GM18873 (cell line): ENCODE data around the gene AP1G2.
"Not testable (repeated sequence)": the region's sequence is repeated elsewhere in the genome, so short reads cannot be mapped to it uniquely, and the experiment has no call there.

Source experiments
- ATAC-seq: cut with Tn5 transposase; IDR thresholded peaks from one replicate; pipeline ENCODE4 v1.9.1; 2021; ENCODE audit warnings: mild to moderate bottlenecking, moderate library complexity, moderate number of reproducible peaks; ENCODE audit not compliant: unreplicated experiment, low FRiP score

The AP1G2 gene

GRCh38 chr14:23567186-23568020, at the start of gene AP1G2:
Gene AP1G2, minus strand, starts transcription at chr14:23567791. Its CDS starts 477 bp downstream, at chr14:23567314.
- peak; percentile 80 for ATAC-seq

DNA sequence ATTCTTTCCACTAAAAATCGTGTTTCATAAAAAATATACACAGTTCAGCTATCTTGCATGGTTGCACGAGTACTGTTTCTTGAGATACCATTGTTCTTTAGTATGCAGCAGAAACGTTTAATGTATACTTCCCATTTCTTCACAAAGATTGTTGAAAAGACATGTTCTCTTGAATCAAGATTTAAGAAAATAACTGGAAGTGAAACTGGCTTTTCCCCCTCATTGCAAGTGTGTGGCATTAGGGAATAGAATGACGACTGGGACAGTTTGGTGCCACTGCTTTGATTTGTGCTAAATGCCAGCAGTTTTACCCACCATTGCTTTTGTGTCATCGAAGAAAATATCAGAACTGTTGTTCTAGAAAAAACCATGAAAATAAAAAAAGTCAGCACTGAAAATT, 48.3 kb upstream of the AP1G2 start:
- ATAC-seq = no peak

- no peak for ATAC-seq
Observed at GRCh38 chr14:23614395-23614828, 46.8 kb upstream of the AP1G2 start.

GRCh38 chr14:23613242-23614070, 45.9 kb upstream of the AP1G2 start:
- no peak for ATAC-seq

DNA sequence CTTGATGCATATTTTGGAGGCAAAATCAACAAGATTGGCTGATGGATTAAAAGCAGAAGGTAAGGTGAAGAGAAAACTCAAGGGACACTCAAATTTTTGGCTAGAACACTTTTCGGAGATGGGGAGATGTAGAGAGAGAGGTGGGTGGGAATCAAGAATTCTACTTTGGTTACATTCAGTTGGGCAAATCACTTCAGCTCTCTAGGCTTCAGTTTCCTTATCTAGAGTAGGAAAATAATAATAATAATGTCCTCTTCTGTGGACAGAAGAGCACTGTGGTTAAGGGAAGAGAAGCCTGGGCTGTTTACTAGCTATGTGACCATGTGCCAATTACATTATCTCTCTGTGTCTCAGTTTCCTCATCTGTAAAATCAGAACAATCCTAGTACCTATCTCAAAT, 45.2 kb upstream of the AP1G2 start:
- ATAC-seq = no peak

DNA sequence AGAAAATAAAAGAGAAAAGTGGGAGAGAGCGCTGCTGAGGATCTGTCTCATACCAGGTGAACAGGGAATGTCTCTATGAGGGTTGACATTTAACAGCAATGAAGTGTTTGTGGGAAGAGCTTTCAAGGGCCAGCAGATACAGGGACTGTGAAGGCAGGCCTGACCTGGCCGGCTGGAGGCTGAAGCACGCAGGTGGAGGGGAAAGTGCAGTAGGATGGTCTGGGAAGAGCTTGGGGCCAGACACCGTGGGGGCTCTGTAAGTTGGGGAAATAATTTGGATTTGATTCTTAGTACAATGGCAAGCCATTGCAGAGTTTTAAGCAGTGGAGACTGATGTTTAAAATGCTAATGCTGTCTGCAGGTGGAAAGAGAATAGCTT, 44.8 kb upstream of the AP1G2 start:
- no peak for ATAC-seq

DNA sequence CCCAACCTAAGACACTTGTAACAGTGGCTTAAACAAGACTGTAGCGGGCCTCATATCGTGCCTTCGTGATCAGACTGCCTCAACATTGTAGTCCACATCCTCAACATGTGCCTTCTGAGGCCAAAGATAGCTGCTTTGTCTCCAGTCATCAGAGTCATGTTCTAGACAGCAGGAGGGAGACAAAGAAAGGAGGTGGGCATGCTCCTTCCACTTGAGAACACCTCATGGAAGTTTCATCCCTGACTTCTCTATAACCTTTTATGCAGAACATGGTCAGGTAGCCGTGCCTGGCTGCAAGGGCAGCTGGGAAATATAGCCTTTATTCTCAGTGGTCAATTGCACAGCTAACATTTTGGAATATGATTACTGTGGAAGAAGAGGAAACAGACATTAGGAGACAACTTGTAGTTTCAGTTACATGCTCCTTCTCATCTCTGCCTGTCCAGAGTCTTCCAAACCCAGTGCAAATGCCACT, 43.3 kb upstream of the AP1G2 start:
- ATAC-seq = no peak

GRCh38 chr14:23610090-23610814, 42.7 kb upstream of the AP1G2 start:
- ATAC-seq = no peak

- ATAC-seq = not testable (repeated sequence)
Observed at GRCh38 chr14:23609411-23610089, 42.0 kb upstream of the AP1G2 start.

GRCh38 chr14:23609001-23609400, 41.4 kb upstream of the AP1G2 start:
- no peak for ATAC-seq

- no peak for ATAC-seq
Observed at GRCh38 chr14:23608454-23608853, 40.9 kb upstream of the AP1G2 start.

- peak; percentile 78 for ATAC-seq
Observed at GRCh38 chr14:23605931-23606585, 38.5 kb upstream of the AP1G2 start.

- no peak for ATAC-seq
Observed at GRCh38 chr14:23604675-23605170, 37.1 kb upstream of the AP1G2 start.

DNA sequence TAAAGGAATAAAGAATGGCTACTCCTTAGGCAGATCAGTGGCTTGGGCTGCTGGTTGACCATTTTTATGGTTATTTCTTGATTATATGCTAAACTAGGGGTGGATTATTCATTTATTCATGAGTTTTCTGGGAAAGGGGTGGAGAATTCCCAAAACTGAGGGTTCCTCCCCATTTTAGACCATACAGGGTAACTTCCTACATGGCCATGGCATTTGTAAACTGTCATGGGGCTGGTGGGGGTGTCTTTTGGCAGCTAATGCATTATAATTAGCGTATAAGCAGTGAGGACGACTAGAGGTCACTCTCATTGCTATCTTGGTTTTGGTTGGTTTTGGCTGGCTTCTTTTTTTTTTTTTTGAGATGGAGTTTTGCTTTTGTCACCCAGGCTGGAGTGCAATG, 36.6 kb upstream of the AP1G2 start:
- no peak for ATAC-seq

DNA sequence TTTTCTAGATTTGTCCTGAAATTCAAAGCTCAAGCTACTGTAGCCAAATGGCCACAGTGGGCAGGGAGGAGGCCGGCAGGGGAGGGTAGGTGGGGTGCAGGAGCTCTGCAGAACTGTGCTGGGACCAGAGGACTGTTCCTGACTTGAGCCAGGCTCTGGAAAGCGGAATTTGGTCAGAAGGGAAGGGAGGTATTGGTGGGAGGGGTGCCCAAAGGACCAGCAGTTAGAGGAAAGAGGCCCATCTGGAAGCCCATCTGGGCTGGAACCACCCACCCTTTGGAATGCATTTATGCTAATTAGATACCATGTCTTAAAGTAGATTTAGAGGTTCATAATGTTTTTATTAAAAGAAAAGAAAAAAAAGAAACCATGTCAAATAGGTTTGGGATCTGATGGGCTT, 35.5 kb upstream of the AP1G2 start:
- ATAC-seq = no peak

DNA sequence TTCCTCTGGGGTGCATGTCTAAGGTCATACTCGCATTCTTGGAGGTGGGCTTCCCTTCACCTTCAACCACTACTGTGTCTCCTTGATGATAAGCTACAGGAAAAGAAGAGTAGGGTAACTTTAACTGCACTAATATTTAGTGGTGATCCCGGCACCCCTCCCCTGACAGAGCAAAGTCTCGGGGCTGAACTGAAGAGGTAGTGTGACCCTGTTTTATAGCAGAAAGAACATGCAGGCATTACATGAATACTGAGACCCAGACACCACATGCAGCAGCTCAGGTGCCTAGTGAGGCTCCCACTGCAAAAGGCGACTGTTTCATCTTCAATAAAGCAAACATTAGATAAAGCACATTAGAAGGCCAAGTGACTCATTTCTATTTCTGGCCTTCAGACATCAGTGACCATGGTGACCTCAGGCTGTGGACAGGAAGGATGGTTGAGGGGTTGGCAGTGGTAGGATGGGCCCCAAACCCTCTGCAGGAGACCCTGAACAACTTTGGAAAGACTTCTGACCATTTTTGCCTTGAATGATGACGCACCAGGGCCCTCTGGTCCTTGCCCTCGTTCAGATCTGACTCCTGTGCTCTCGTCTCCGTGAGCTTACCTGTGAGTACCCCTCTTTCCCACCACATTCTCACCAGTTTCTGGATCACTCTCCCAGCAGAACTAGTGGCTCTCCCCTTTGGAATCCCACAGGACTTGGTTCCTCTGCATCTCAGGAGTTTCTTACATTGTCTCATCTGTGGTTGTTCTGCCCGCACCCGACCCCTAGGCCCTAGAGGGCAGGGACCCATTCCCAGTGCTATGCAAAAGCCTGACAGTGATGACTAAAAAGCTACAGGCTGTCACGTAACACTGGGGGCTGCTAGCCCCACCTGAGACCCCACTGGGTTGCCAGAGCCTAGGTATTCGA, 34.8 kb upstream of the AP1G2 start:
- no peak for ATAC-seq

- ATAC-seq = no peak
Observed at GRCh38 chr14:23601845-23602180, 34.2 kb upstream of the AP1G2 start.

- no peak for ATAC-seq
Observed at GRCh38 chr14:23601424-23601823, 33.8 kb upstream of the AP1G2 start.

DNA sequence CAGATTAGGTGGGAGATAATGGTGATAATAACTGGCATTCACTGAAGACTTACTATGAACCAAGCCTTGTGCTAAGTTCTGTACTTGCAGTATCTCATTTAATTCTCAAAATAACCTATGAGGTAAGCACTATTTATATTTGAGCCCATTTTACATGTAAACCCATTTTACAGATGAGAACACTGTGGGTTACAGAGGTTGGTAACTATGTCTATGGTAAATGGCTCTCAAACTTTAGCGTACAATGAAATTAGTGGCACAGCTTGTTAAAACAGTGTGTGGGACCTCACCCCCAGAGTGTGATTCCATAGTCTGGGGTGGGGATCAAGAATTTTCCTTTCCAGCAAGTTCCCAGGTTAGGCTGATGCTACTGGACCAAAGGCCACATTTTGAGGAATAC, 33.2 kb upstream of the AP1G2 start:
- ATAC-seq = no peak
